Endothelial cell of umbilical vein (primary cell): ENCODE results near the gene SH3BGRL2. TPM values are rescaled to one million over a fixed set of nuclear protein-coding genes. Genes with fewer than 3 reads are reported as not detected.

Source experiments
- BruUV-seq: library from RNA; stranded (reverse); fragments of 400-500 nt; replicated peaks from 2 replicates; lab custom pipeline; 2021; lab: Mats Ljungman, UMichigan
- CTCF ChIA-PET: fragments of 300-600, 350-600 bp; sonication (Branson Sonifier 250); formaldehyde crosslinking; loops from one replicate; lab custom pipeline; 2021; ENCODE audit warnings: antibody characterized with exemption, inconsistent platforms; lab: Charles Lee
- POLR2A ChIA-PET: fragments of 300-600, 350-600 bp; sonication (Branson Sonifier 250); formaldehyde crosslinking; loops from one replicate; lab custom pipeline; 2021; ENCODE audit warnings: antibody characterized with exemption, inconsistent platforms; lab: Charles Lee
- DNase-seq: peaks from one replicate; pipeline ENCODE4 v3.0.0-alpha.2; 2011; ENCODE audit warnings: low read depth, low spot score
- FAIRE-seq: peaks from 2 replicates; lab custom pipeline; 2011; peaks lifted over from hg19 to GRCh38; lab: Jason Lieb, UNC
- H2AFZ ChIP-seq: 2 replicates; pipeline ENCODE4 v1.6.0; 2012; ENCODE audit warnings: low read depth, low read length, control low read depth, inconsistent platforms
- H3K27ac ChIP-seq: 2 replicates; pipeline ENCODE4 v1.5.1; 2011; ENCODE audit warnings: low read depth, mild to moderate bottlenecking, control low read depth, low read length, moderate library complexity; ENCODE audit not compliant: insufficient read depth
- H3K27me3 ChIP-seq, 2 experiments: 2 replicates each; pipeline versions ENCODE4 v1.6.0 to v1.6.1; 2011; ENCODE audit warnings: low read length in 2 of 2, mixed read lengths in 1 of 2; ENCODE audit not compliant: control insufficient read depth in 2 of 2, insufficient read depth in 2 of 2
- H3K36me3 ChIP-seq, 2 experiments: 2 replicates in 1 of 2; 3 replicates in 1 of 2; pipeline ENCODE4 v1.5.1; 2011; ENCODE audit warnings: low read length in 2 of 2, mild to moderate bottlenecking in 1 of 2, moderate library complexity in 1 of 2; ENCODE audit not compliant: control insufficient read depth in 2 of 2, insufficient read depth in 2 of 2; ENCODE audit errors: extremely low read depth in 1 of 2
- H3K4me1 ChIP-seq: 3 replicates; pipeline ENCODE4 v1.5.1; 2011; ENCODE audit warnings: mild to moderate bottlenecking, low read length; ENCODE audit not compliant: control insufficient read depth, insufficient read depth; ENCODE audit errors: extremely low read depth
- H3K4me2 ChIP-seq: 2 replicates; pipeline ENCODE4 v1.6.1; 2011; ENCODE audit warnings: low read length, control low read depth, mixed read lengths; ENCODE audit not compliant: insufficient read depth
- H3K4me3 ChIP-seq, 3 experiments: fragments of 200-600 bp in 1 of 3; sonication (generic), shearing (Covaris generic) in 1 of 3; replicated peaks in 1 of 3; 2 replicates each; pipeline ENCODE4 v1.5.1; 2011 to 2016; ENCODE audit warnings: control low read depth in 3 of 3, low read length in 3 of 3, mild to moderate bottlenecking in 2 of 3, inconsistent platforms in 1 of 3, low read depth in 1 of 3, moderate library complexity in 1 of 3; ENCODE audit not compliant: insufficient read depth in 1 of 3
- H3K79me2 ChIP-seq: 2 replicates; pipeline ENCODE4 v1.6.0; 2012; ENCODE audit warnings: low read length, inconsistent platforms; ENCODE audit not compliant: control insufficient read depth, insufficient read depth
- H3K9ac ChIP-seq: replicated peaks from 2 replicates; pipeline ENCODE3; 2011; ENCODE audit warnings: low read length, control low read depth; ENCODE audit not compliant: insufficient read depth; ENCODE audit errors: extremely low read depth
- H3K9me1 ChIP-seq: replicated peaks from 3 replicates; pipeline ENCODE4 v1.6.0; 2011; ENCODE audit warnings: mild to moderate bottlenecking, low read length; ENCODE audit not compliant: control insufficient read depth, insufficient read depth; ENCODE audit errors: extremely low read depth
- H3K9me3 ChIP-seq: replicated peaks from 2 replicates; pipeline ENCODE4 v1.5.1; 2012; ENCODE audit warnings: low read length, inconsistent platforms; ENCODE audit not compliant: control insufficient read depth, insufficient read depth
- H4K20me1 ChIP-seq: replicated peaks from 2 replicates; pipeline ENCODE3; 2011; ENCODE audit warnings: mild to moderate bottlenecking, low read length; ENCODE audit not compliant: control insufficient read depth, insufficient read depth; ENCODE audit errors: extremely low read depth
- CTCF ChIP-seq, 2 donors: IDR thresholded peaks; 1 replicate in 1 of 2; 2 replicates in 1 of 2; pipeline ENCODE4 v1.5.1; 2011; ENCODE audit warnings: low read length in 2 of 2, mild to moderate bottlenecking in 2 of 2, moderate library complexity in 2 of 2, control low read depth in 1 of 2, inconsistent platforms in 1 of 2, low read depth in 1 of 2; ENCODE audit not compliant: insufficient read depth in 1 of 2; ENCODE audit errors: extremely low read depth in 1 of 2
- EZH2 ChIP-seq: IDR thresholded peaks from 2 replicates; pipeline ENCODE4 v1.6.1; 2012; ENCODE audit warnings: borderline replicate concordance, low read depth, mild to moderate bottlenecking, moderate library complexity, low read length, inconsistent platforms; ENCODE audit not compliant: severe bottlenecking
- FOS ChIP-seq: IDR thresholded peaks from 2 replicates; pipeline ENCODE4 v1.6.1; 2011; ENCODE audit warnings: mild to moderate bottlenecking, low read length, moderate library complexity, borderline replicate concordance; ENCODE audit not compliant: insufficient read depth
- GATA2 ChIP-seq: IDR thresholded peaks from 2 replicates; pipeline ENCODE4 v1.7.0; 2011; ENCODE audit warnings: low read depth, mild to moderate bottlenecking, moderate library complexity, mixed read lengths, low read length; ENCODE audit not compliant: insufficient read length, insufficient read depth
- JUN ChIP-seq: IDR thresholded peaks from 2 replicates; pipeline ENCODE4 v1.6.1; 2011; ENCODE audit warnings: borderline replicate concordance, low read depth; ENCODE audit not compliant: insufficient read length, insufficient read depth
- MAX ChIP-seq: IDR thresholded peaks from 2 replicates; pipeline ENCODE4 v1.6.1; 2011; ENCODE audit not compliant: insufficient read depth, insufficient read length
- MYC ChIP-seq: IDR thresholded peaks from one replicate; pipeline ENCODE4 v1.6.1; 2011; ENCODE audit warnings: mild to moderate bottlenecking, low read depth, low read length
- POLR2A ChIP-seq: IDR thresholded peaks from 2 replicates; pipeline ENCODE4 v1.6.1; 2012; ENCODE audit warnings: low read depth, mild to moderate bottlenecking, control low read depth, low read length
- POLR2AphosphoS5 ChIP-seq: IDR thresholded peaks from 2 replicates; pipeline ENCODE4 v1.6.1; 2012; ENCODE audit warnings: low read depth, mild to moderate bottlenecking, control low read depth, low read length, moderate library complexity; ENCODE audit not compliant: insufficient read depth
- dilution Hi-C: fragments of 300-500 bp; cut with MboI; formaldehyde crosslinking; loops from one replicate; pipeline ENCODE4 v1.15.0; 2019; ENCODE audit warnings: low sequenced_read_pairs; ENCODE audit not compliant: extremely low pct_ligation_motif_present
- intact Hi-C: fragments of 100-400 bp; cut with micrococcal nuclease; formaldehyde crosslinking; loops from one replicate; pipeline ENCODE4 v1.10.0; 2022
- polyA plus RNA-seq, 4 experiments: library from polyadenylated mRNA; depleted of rRNA in 3 of 4; stranded (reverse) in 3 of 4; unstranded in 1 of 4; fragments of >200 nt; gene quantifications; 2 replicates each; pipeline versions ENCODE4 v1.2.1 to v1.2.3, GENCODE V29; 2011 to 2012; ENCODE audit warnings: missing spikeins in 1 of 4
- total RNA-seq: library from RNA; stranded (reverse); gene quantifications from 2 replicates; pipeline ENCODE4 v1.2.3, GENCODE V29; 2021

SH3BGRL2 gene
- total and polyA plus RNA-seq, 2 donors (not counting 3 experiments of a cell fraction or from before 2014, with no cell fraction given), result 3.2 to 10.7 TPM

GRCh38 chr6:79627422-79627821, 3.7 kb upstream of the SH3BGRL2 start:
- Histone ChIP-seq H3K79me2 (peaks cover 6% of the 10 kb centered on the region), H3K4me1 (peaks cover 10% of the 10 kb centered on the region), H4K20me1 (no peaks in the 10 kb centered on the region), H3K4me3 (no peak overlapping the region), H3K9me1 (no peaks in the 10 kb centered on the region), H3K27me3 (no peaks in the 10 kb centered on the region), H3K36me3 (no peaks in the 10 kb centered on the region), H2AFZ (no peak overlapping the region), H3K27ac (no peak overlapping the region), H3K4me2 (no peak overlapping the region), H3K9me3 (no peaks in the 10 kb centered on the region), H3K9ac (no peak overlapping the region)
- no peak for FAIRE-seq
- ChIA-PET POLR2A (no interaction called here), CTCF (no interaction called here)
- TF ChIP-seq FOS (no peak), POLR2A (no peak), CTCF (IDR thresholded peaks at IDR 0.05; ENCODE audit: extremely low read depth in 1 of 2, insufficient read depth in 1 of 2, low read depth in 1 of 2, low read length in 2 of 2) (no peak), GATA2 (no peak), MYC (no peak), EZH2 (no peak), MAX (no peak), POLR2AphosphoS5 (no peak), JUN (no peak)
- intact Hi-C loops, result no loop called here
- BruUV-seq, result no TSS peak
- dilution Hi-C loops, result no loop called here
- no peak for DNase-seq
